Measurements from ENCODE around the gene NUB1.
A peak's percentile ranks its signal among the peaks of the same experiment; 100 is the strongest.

The NUB1 gene

DNA sequence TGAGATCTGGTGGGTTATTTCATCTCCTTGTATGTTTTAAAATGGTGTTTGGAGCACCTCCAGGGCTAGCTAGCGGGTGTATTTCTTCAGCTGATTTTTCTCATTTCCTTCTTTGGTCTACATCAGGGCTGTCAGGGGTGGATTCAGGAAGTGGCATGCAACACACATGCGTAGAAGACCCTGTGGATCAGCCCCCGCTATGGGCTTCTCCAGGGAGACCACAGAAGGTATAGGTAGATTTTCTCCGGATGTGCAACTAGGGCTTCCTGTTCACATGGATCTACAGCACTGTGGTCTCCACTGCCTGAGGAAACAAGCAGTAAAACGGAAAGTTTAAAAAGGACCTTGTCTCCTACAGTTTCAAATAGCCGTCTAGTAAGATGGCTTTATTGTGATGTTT is 10.4 kb downstream of the NUB1 start:
- H3K36me3 ChIP-seq (ENCODE audit: control insufficient read depth, low read length) = peaks cover 79% of the 10 kb centered on the region
- H3F3A ChIP-seq (ENCODE audit: control insufficient read depth, insufficient read depth) = peaks cover 23% of the 10 kb centered on the region
- TF ChIP-seq, protein P1, sequence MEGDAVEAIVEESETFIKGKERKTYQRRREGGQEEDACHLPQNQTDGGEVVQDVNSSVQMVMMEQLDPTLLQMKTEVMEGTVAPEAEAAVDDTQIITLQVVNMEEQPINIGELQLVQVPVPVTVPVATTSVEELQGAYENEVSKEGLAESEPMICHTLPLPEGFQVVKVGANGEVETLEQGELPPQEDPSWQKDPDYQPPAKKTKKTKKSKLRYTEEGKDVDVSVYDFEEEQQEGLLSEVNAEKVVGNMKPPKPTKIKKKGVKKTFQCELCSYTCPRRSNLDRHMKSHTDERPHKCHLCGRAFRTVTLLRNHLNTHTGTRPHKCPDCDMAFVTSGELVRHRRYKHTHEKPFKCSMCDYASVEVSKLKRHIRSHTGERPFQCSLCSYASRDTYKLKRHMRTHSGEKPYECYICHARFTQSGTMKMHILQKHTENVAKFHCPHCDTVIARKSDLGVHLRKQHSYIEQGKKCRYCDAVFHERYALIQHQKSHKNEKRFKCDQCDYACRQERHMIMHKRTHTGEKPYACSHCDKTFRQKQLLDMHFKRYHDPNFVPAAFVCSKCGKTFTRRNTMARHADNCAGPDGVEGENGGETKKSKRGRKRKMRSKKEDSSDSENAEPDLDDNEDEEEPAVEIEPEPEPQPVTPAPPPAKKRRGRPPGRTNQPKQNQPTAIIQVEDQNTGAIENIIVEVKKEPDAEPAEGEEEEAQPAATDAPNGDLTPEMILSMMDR (IDR thresholded peaks at IDR 0.05; ENCODE audit: low read depth, low read length, poor library complexity, severe bottlenecking) = no peak
- TF ChIP-seq EZH2phosphoT487 (IDR thresholded peaks at IDR 0.05; ENCODE audit: borderline replicate concordance, low read length) = no peak
- peak overlapping the region; percentile 90 for H3K27ac ChIP-seq (ENCODE audit: low read depth, low read length)
- peak overlapping the region; percentile 93 for H3K4me2 ChIP-seq (ENCODE audit: low read length)
- H3K9me3 ChIP-seq (ENCODE audit: control insufficient read depth, insufficient read depth, low read length) = no peaks in the 10 kb centered on the region
- peaks cover 52% of the 10 kb centered on the region for H3K4me1 ChIP-seq (ENCODE audit: control insufficient read depth, low read length)
- peaks cover 15% of the 10 kb centered on the region for H3K79me2 ChIP-seq (ENCODE audit: control insufficient read depth, low read length)
- no peaks in the 10 kb centered on the region for H3K9me2 ChIP-seq (replicated peaks; ENCODE audit: control insufficient read depth, low read length)
- H3K27me3 ChIP-seq (ENCODE audit: control insufficient read depth, low read length) = no peaks in the 10 kb centered on the region
- H3K4me3 ChIP-seq (ENCODE audit: low read length) = peak overlapping the region; percentile 71
- H4K20me1 ChIP-seq (ENCODE audit: control insufficient read depth, insufficient read depth, low read depth, low read length) = no peaks in the 10 kb centered on the region

DNA sequence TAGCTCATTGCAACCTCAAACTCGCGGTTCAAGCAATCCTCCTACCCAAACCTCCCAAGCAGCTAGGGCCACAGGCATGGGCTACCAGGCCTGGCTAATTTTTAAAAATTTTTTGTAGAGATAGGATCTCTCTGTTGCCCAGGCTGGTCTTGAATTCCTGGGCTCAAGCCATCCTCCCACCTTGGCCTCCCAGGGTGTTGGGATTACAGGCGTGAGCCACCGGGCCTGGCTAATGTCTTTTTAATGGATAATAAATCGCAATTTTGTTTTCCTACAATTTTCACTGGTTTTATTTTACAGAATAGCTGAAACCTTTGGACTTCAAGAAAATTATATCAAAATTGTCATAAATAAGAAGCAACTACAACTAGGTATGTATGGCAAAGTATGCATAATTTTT is 10.9 kb downstream of the NUB1 start:
- Histone ChIP-seq H3K36me3 (ENCODE audit: control insufficient read depth, low read length) (peaks cover 77% of the 10 kb centered on the region), H4K20me1 (ENCODE audit: control insufficient read depth, insufficient read depth, low read depth, low read length) (no peaks in the 10 kb centered on the region), H3K9me2 (replicated peaks; ENCODE audit: control insufficient read depth, low read length) (no peaks in the 10 kb centered on the region), H3K4me1 (ENCODE audit: control insufficient read depth, low read length) (peaks cover 50% of the 10 kb centered on the region), H3K27ac (ENCODE audit: low read depth, low read length) (peak overlapping the region; percentile 90), H3K27me3 (ENCODE audit: control insufficient read depth, low read length) (no peaks in the 10 kb centered on the region), H3K4me2 (ENCODE audit: low read length) (peak overlapping the region; percentile 93), H3K4me3 (ENCODE audit: low read length) (peak overlapping the region; percentile 15; the same call in 1 of the 2 replicates), H3F3A (ENCODE audit: control insufficient read depth, insufficient read depth) (peaks cover 23% of the 10 kb centered on the region), H3K79me2 (ENCODE audit: control insufficient read depth, low read length) (peaks cover 13% of the 10 kb centered on the region), H3K9me3 (ENCODE audit: control insufficient read depth, insufficient read depth, low read length) (no peaks in the 10 kb centered on the region)
- TF ChIP-seq EZH2phosphoT487 (IDR thresholded peaks at IDR 0.05; ENCODE audit: borderline replicate concordance, low read length) = no peak
- TF ChIP-seq, protein P1 (IDR thresholded peaks at IDR 0.05; ENCODE audit: low read depth, low read length, poor library complexity, severe bottlenecking) = no peak

DNA sequence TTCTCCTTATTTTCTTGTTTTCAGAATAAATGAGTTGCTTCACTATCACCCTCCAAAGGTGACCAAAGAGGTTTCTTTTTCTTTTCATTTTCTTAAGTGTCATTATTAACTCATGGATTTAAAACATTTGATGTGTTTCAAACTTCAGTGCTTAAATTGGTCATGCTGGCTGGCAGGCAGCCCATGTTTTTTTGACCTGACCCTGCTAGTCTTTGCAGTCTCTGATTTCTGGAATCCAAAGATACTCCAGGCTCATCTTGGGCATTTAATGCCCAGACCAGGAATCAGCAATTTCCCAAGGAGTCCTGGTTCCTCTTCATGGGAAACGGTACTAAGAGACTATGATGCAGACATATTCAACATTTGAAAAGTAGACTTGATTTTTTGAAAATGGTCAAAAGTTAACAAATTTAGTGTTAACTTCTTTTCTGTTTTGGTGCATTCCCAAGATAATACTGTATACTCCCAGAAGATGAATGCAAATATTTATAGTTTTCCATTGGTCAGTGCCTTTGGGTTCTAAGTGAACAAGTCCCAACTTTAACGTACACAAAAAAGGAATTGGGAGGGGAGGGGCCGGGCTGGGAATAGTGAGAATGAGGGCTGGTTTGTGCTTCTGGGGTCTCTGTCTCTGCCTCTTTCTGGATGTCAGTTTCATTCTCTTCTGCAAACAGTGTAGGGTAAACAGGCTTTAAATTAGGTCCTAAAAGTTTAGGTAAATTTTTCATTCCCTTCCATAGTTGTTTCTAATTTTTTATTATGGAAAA is 19.8 kb downstream of the NUB1 start:
- Histone ChIP-seq H3K9me2 (replicated peaks; ENCODE audit: control insufficient read depth, low read length) (no peaks in the 10 kb centered on the region), H3K27ac (ENCODE audit: low read depth, low read length) (no peak overlapping the region), H3K27me3 (ENCODE audit: control insufficient read depth, low read length) (no peaks in the 10 kb centered on the region), H3K9me3 (ENCODE audit: control insufficient read depth, insufficient read depth, low read length) (no peaks in the 10 kb centered on the region), H3K36me3 (ENCODE audit: control insufficient read depth, low read length) (peaks cover 38% of the 10 kb centered on the region), H4K20me1 (ENCODE audit: control insufficient read depth, insufficient read depth, low read depth, low read length) (no peaks in the 10 kb centered on the region), H3K4me3 (ENCODE audit: low read length) (no peak overlapping the region), H3F3A (ENCODE audit: control insufficient read depth, insufficient read depth) (no peaks in the 10 kb centered on the region), H3K79me2 (ENCODE audit: control insufficient read depth, low read length) (no peaks in the 10 kb centered on the region), H3K4me1 (ENCODE audit: control insufficient read depth, low read length) (no peaks in the 10 kb centered on the region), H3K4me2 (ENCODE audit: low read length) (no peak overlapping the region)
- no peak for TF ChIP-seq EZH2phosphoT487 (IDR thresholded peaks at IDR 0.05; ENCODE audit: borderline replicate concordance, low read length)
- TF ChIP-seq, protein P1 (IDR thresholded peaks at IDR 0.05; ENCODE audit: low read depth, low read length, poor library complexity, severe bottlenecking) = no peak
